GM18526 (cell line): ENCODE results near the gene OAS2.

ENCODE experiments used
- POLR2A ChIP-seq: IDR thresholded peaks from 3 replicates; pipeline ENCODE4 v1.6.1; 2011; ENCODE audit not compliant: insufficient read length; ENCODE audit errors: extremely low read depth

OAS2 gene

DNA sequence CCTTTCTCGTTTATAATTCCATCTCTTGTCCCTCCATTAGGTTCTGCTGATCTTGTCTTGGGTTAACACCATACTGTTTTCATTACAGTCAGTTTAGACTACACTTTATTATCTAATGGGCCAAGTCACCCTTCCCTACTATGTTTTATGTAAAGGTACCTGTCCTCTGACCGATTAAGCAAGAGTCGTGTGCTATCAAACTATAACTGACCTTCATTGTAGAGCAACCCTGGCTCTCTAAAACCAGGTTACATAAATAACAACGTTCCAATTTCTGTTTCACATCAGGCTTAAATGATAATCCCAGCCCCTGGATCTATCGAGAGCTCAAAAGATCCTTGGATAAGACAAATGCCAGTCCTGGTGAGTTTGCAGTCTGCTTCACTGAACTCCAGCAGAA lies 16.7 kb downstream of the OAS2 start:
- TF ChIP-seq POLR2A: no peak

DNA sequence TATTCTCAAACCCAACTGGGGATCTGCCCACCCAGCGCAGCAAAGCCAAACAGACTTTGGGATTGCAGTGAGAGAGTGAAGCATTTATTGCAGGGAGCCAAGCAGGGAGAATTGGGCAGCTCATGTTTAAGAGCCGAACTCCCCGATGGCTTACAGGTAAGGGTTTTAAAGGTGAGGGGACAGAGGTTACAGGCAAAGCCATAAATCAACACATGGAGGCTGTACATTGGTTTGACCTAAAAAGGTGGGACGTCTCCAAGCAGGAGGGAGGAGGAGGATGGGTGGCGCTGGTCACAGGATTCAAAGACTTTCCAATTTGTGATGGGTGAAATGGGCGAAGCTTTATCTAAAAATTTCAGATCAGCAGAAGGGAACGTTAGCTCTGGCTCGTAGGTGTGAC lies 18.2 kb downstream of the OAS2 start:
- TF ChIP-seq POLR2A: no peak

DNA sequence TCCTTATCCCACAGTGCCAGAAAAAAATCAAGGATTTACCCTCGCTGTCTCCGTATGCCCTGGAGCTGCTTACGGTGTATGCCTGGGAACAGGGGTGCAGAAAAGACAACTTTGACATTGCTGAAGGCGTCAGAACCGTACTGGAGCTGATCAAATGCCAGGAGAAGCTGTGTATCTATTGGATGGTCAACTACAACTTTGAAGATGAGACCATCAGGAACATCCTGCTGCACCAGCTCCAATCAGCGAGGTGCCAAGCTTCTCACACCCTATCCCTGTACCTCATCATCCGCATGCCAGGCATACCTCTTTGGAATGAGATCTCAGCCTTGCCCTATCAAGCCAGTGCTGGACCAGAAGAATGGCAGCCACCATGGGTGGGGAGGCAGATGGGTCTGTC lies 19.2 kb downstream of the OAS2 start:
- TF ChIP-seq POLR2A: no peak

DNA sequence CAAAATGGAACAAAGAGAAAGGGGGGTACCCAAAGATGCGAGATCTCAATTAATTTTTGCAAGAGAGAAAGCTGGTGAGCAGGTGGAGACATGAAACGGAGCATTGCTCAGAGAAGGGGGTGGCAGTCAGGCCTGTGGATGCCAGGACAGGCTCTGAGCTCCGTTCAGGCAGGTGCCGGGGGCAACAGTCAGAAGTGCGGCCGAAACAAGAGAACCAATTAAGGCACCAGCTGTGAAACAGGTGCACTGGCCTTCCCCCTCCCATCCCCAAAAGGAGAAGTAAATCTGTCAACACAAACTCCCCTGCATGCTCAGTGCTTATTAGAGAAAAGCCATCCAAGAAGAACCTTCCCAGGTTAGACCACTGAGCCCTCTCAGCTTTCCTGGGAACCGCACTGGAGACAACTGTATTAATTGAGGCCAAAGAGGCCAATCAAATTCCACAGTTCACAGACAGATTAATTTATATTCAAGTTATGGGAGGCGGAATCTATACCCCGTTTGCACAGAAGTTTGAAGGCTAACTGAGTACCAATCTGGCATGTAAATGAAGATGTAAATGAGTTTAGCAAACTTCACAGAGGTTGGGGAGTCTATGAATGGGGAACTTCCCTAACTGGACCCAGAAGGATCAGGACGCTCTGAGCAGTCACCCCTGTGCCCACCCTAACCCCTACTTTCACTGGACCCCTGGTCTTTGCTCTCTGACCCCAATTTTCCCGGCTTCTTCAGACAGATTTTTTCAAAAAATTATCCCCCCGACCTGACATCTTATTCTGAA lies 20.9 kb downstream of the OAS2 start:
- TF ChIP-seq POLR2A: no peak

DNA sequence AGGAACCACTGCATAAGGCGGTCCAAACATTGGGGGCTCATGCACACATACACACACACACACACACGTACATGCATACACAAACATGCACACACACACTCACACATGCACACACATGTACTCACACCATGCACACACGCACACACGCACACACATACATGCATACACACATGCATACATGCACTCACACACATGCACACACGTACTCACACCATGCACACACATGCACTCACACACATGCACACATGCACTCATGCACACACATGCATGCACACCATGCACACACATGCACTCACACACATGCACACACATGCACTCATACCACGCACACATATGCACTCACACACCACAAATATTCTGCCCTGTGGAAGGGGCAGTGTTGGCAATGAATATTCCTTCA lies 22.1 kb downstream of the OAS2 start:
- TF ChIP-seq POLR2A: no peak

DNA sequence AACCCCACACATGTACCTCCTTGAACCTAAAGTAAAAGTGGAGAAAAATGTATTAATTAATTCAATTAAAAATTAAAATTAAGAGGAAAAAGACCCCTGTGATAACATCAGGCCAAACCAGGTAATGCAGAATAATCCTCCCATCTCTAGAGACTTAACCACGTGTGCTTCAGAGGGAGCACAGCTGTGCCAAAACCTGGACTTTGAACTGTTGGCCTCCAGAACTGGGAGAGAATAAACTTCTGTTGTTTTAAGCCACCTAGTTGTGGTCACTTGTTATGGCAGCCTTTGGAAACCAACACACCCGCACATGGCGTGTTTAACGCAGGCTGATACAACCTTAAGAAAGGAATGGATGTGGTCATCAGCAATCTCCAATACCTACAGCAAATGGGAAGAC lies 23.8 kb downstream of the OAS2 start:
- no peak for TF ChIP-seq POLR2A

DNA sequence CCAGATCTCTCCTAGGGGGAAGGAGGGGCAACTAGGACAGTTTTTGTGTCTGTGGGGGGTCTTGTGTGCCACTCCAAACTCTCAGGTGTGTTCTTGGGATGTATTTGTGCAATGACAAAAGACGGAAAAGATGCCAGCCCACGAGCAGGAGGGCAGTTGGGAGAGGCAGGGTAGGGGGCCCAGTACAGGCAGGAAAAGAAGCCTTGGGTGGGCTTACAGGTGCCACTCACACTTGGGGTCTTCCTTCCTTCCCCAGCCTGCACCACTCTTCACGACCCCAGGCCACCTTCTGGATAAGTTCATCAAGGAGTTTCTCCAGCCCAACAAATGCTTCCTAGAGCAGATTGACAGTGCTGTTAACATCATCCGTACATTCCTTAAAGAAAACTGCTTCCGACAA lies 24.4 kb downstream of the OAS2 start:
- TF ChIP-seq POLR2A: no peak

DNA sequence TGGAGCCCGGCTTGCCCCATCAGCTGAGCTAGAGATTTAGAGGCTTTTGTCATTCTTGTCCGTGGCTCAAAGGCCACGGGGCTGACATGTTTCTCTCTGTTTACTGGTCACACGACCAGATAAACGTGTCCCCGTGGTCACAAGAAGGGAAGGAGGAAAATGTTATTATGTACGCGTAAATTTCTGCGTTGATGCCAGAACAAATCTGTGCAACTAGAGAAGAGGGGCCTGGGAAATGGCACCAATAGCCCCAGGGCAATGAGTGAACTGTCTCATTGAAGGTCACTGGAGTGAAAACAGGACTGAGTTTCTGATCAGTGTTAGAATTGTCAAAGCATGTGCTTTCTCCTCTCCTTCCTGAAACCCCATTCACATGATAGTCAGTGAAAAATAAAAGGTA lies 25.3 kb downstream of the OAS2 start:
- no peak for TF ChIP-seq POLR2A

DNA sequence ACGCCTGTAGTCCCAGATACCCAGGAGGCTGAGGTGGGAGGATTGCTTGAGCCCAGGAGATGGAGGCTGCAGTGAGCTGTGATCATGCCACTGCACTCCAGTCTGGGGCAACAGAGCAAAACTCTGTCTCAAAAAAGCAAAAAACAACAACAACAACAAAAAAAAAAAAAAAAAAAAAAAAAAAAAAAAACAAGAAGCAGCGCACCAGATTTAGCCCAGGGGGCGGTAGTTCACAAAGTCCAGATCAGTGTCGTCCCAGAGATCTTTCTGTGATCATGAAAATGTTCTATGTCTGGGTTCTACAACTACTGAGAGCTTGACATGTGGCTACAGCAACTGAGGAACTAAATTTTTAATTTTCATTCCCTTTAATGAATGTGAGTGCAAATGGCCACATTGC lies 27.4 kb downstream of the OAS2 start:
- no peak for TF ChIP-seq POLR2A

DNA sequence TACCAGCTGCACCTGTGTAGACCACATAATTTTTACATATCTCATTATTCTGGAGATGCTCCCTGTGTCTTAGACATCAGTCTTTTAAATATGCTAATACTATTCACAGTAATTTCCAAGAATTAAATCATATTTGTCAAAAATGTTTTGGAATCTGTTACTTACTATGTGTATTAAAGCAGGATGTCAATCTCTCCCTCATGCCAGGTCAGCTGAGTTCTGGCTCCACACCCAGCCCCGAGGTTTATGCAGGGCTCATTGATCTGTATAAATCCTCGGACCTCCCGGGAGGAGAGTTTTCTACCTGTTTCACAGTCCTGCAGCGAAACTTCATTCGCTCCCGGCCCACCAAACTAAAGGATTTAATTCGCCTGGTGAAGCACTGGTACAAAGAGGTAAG lies 27.9 kb downstream of the OAS2 start:
- no peak for TF ChIP-seq POLR2A

DNA sequence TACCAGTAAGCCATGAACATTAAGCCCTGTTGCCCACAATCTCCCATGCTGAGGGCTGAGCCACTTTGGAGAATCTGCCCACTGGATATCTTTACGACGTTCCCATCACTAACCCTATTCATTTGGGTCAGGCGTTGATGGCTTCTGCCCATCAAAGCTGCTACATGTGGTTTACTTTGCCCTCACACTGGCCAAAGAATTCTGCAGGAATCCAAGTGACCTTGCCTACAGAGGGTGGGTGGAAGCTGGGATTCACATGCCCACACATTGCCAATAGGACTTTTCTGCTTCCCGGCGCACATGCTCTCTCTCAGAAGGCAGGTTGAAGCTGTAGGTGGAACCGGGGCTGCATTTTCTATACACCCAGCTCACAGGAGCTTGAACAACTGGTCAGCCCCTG lies 28.3 kb downstream of the OAS2 start:
- TF ChIP-seq POLR2A: no peak

DNA sequence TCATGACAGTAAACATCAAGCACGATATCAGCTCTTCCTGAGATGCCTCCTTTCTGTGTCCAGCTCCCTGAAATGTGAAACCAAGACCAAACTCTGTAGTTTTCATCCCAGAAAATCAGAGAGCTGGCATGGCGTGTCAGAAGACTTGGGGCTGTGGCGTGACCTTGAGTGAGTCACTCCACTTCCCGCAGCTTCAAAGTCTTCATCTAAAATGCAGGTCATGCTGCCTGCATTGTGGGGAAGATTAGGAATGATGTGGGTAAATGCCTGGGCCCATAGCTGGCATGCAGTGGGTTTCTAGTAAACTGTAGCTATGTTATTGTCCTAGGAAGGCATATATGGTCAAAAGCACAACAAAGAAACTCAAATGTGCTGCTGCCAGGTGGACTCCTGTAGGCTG lies 28.8 kb downstream of the OAS2 start:
- TF ChIP-seq POLR2A: no peak

DNA sequence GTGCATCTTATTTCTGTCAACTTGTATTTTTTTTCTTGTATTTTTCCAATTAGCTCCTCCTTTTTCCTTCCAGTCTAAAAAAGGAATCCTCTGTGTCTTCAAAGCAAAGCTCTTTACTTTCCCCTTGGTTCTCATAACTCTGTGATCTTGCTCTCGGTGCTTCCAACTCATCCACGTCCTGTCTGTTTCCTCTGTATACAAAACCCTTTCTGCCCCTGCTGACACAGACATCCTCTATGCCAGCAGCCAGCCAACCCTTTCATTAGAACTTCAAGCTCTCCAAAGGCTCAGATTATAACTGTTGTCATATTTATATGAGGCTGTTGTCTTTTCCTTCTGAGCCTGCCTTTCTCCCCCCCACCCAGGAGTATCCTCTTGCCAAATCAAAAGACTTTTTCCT lies 32.4 kb downstream of the OAS2 start:
- TF ChIP-seq POLR2A: no peak

DNA sequence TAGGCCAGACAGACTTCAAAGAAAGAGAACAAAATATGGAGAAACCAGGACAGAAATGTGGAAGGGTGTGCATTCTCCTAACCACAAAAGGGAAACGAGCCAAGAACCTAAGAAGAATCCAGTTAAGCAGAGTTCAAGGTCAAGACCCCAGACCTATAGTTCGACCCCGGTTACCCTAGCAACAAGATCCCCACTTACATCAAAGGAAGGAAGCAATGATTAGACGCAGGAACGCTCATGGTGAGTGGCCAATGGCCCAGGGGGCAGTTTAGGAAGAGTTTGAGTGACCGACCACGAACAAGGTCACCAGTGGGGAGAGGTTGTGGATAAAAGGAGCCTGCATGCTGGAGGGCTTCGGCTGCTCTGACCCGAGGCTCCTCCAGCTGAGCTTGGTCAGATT lies 36.2 kb downstream of the OAS2 start:
- TF ChIP-seq POLR2A: no peak

DNA sequence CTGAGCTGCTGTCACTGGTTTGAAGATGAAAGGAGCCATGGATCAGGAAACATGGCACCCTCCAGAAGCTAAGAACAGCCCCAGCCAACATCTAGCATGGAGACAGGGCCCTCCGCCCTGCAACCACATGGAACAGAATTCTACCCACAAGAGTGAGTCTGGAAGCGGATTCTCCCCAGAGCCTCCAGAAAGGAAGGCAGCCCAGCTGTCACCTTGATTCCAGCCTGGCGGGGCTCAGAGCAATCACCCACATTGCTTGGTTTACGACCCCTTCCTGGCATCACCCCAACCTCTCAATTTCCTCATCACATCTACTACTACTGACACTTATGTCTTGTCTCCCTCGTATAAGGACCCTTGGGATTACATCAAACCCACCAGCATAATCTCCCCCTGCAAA lies 38.5 kb downstream of the OAS2 start:
- no peak for TF ChIP-seq POLR2A

DNA sequence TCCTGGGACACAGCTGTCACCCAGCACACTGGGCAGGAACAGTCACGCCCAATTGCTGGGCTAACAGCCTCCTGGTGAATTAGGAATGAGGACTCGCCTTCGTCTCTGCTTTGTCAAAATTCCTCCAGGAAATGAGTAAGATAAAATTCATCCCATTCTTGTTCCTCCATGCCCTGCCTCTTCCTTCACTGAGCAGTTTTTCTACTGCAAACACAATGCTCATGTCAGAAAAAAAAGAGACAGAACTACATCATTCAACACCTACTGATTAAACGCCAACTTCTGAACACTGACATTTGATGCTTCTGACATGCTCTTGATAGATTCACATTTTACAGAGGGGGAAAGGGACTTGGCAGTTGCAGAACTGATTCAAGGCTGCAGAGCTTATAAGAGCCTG lies 40.7 kb downstream of the OAS2 start:
- TF ChIP-seq POLR2A: no peak

DNA sequence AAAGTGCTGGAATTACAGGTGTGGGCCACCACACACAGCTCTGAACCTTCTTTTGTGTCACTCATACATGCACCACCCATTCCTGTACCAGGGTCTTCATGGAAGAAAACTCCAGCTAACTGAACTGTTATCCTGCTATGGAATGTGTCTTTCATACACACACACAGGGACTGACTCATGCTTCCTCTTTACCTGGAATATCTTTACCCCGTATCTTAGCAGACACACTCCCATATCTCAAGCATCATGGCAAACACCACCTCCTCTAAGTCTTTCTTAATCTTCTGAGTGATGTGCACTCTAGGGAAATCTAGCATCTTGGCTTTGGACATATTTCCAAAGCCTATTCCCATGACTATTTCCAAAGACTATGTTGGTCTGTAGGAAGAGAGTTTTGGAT lies 43.2 kb downstream of the OAS2 start:
- no peak for TF ChIP-seq POLR2A

DNA sequence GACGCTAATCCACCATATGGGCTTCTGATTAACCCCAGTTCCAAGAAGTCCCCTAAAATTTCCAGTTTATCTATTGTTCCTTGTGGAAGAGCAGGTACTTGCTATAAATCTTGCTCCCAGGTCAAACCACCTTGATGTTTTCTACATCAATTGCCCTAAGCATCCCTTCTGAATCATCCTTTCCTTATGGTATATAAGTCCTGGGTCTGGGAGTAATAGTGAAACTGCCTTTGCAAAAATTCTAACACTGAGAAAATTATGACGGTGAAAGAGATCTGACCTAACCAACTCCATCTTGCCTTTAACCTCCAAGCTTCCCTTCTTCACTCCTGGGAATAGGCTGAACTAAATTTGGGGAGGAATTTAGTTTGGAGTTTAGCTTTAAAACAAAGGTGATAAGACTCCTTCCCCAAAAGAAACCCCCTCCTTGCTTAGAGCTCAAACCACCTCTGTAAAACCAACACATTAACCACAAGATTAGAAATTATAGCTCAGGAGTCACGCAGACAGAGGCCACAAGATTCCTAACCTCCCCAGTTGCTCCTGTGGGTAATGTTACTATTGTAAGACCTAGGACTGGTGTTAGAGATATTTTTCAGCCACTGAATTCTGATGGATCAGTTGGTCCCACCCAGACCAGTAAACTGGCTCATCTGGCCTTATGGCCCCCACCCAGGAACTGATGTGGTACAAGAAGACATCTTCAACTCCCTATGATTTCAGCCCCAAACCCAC lies 44.4 kb downstream of the OAS2 start:
- TF ChIP-seq POLR2A: no peak

DNA sequence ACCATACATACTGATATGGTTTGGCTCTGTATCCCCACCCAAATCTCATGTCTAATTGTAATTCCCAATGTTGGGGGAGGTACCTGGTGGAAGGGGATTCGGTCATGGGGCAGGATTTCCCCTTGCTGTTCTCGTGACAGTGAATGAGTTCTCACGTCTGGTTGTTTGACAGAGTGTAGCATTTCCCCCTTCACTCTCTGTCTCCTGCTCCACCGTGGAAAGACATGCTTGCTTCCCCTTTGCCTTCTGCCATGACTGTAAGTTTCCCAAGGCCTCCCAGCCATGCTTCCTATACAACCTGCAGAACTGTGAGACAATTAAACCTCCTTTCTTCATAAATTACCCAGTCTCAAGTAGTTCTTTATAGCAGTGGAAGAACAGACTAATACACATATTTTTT lies 49.4 kb downstream of the OAS2 start:
- TF ChIP-seq POLR2A: no peak
